Measurements from ENCODE around the gene TTPAL.

GRCh38 chr20:44468044-44468782 lies 7.5 kb upstream of the TTPAL start:
- TF ChIP-seq PAX5 (IDR thresholded peaks at IDR 0.05; ENCODE audit: insufficient read depth, low read length, severe bottlenecking) (no peak), POLR2AphosphoS5 (IDR thresholded peaks at IDR 0.05; ENCODE audit: low read depth, low read length) (no peak), POLR2A (IDR thresholded peaks at IDR 0.05; ENCODE audit: low read depth, low read length) (no peak), SPI1 (IDR thresholded peaks at IDR 0.05; ENCODE audit: low read depth, low read length) (no peak), TAF1 (IDR thresholded peaks at IDR 0.05; ENCODE audit: low read depth, low read length) (no peak)
